SU-DHL-6 (cell line): ENCODE data around the gene SNX13.

Experiments used
- CTCF ChIP-seq: fragments of 200-600 bp; sonication (generic); IDR thresholded peaks from one replicate; pipeline ENCODE4 v1.5.1; 2017; ENCODE audit warnings: antibody characterized with exemption, mild to moderate bottlenecking, low read length, moderate library complexity; ENCODE audit not compliant: insufficient read depth, poor library complexity, severe bottlenecking
- EZH2phosphoT487 ChIP-seq: fragments of 200-600 bp; sonication (generic), shearing (Covaris generic); conservative IDR thresholded peaks from 2 replicates; pipeline ENCODE4 v1.6.1; 2018; ENCODE audit warnings: mild to moderate bottlenecking, antibody characterized with exemption, low read length, moderate library complexity, mixed read lengths

GRCh38 chr7:17870406-17870805 is 69.9 kb downstream of the SNX13 start:
- TF ChIP-seq CTCF (no peak), EZH2phosphoT487 (no peak)
